Nephron progenitor cell (in vitro differentiated cells): ENCODE results near the gene INTS1.

Experiments
- DNase-seq: peaks from one replicate; pipeline ENCODE4 v3.0.0; 2021
- H3K27ac Mint-ChIP-seq: 2 replicates; pipeline ENCODE4 v1.8.0; 2021; ENCODE audit warnings: mild to moderate bottlenecking, moderate library complexity, mixed read lengths
- H3K27me3 Mint-ChIP-seq: 2 replicates; pipeline ENCODE4 v1.8.0; 2021; ENCODE audit warnings: mild to moderate bottlenecking, low read depth, mixed read lengths; ENCODE audit not compliant: poor library complexity
- H3K36me3 Mint-ChIP-seq: 2 replicates; pipeline ENCODE4 v1.8.0; 2021; ENCODE audit warnings: low read depth, mixed read lengths
- H3K4me1 Mint-ChIP-seq: 2 replicates; pipeline ENCODE4 v1.8.0; 2021; ENCODE audit warnings: mixed read lengths
- H3K4me3 Mint-ChIP-seq: 2 replicates; pipeline ENCODE4 v1.8.0; 2021; ENCODE audit warnings: mild to moderate bottlenecking, moderate library complexity, mixed read lengths
- H3K9me3 Mint-ChIP-seq: 2 replicates; pipeline ENCODE4 v1.8.0; 2021; ENCODE audit warnings: mild to moderate bottlenecking, moderate library complexity, mixed read lengths
- CTCF ChIP-seq: fragments of 200-600 bp; sonication (generic); IDR thresholded peaks from 2 replicates; pipeline ENCODE4 v1.5.0; 2021; ENCODE audit warnings: antibody characterized with exemption

INTS1 gene

GRCh38 chr7:1437155-1437880 lies 66.9 kb downstream of the INTS1 start:
- no peak for TF ChIP-seq CTCF
- no peak for DNase-seq
- H3K27ac Mint-ChIP-seq = no peak overlapping the region
- H3K36me3 Mint-ChIP-seq = no peaks in the 10 kb centered on the region
- no peak overlapping the region for H3K4me3 Mint-ChIP-seq
- peaks cover 3% of the 10 kb centered on the region for H3K4me1 Mint-ChIP-seq
- no peaks in the 10 kb centered on the region for H3K9me3 Mint-ChIP-seq
- H3K27me3 Mint-ChIP-seq = peaks cover 2% of the 10 kb centered on the region

DNA sequence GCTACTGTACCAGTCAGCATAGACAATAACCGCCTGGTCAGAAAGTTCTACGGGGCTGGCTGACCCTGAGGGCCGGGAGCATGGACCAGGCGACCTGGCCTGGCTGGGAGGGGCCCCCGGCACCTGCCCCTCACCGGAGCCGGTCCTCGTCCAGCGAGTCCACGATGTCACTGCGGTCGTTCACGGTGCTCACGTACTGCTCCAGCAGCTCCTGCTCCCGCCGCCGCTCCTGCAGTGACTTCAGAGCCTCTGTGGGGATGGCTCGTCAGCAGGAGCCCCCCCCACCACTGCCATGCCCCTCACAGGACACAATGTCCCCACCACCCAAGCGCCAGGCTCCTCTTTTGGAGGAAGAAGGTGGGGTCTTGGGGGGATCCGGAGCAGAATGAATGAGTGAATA lies 67.6 kb downstream of the INTS1 start:
- H3K4me1 Mint-ChIP-seq = peaks cover 4% of the 10 kb centered on the region
- no peaks in the 10 kb centered on the region for H3K36me3 Mint-ChIP-seq
- DNase-seq = no peak
- H3K9me3 Mint-ChIP-seq = no peaks in the 10 kb centered on the region
- H3K27me3 Mint-ChIP-seq = peaks cover 4% of the 10 kb centered on the region
- no peak overlapping the region for H3K4me3 Mint-ChIP-seq
- no peak for TF ChIP-seq CTCF
- H3K27ac Mint-ChIP-seq = no peak overlapping the region

DNA sequence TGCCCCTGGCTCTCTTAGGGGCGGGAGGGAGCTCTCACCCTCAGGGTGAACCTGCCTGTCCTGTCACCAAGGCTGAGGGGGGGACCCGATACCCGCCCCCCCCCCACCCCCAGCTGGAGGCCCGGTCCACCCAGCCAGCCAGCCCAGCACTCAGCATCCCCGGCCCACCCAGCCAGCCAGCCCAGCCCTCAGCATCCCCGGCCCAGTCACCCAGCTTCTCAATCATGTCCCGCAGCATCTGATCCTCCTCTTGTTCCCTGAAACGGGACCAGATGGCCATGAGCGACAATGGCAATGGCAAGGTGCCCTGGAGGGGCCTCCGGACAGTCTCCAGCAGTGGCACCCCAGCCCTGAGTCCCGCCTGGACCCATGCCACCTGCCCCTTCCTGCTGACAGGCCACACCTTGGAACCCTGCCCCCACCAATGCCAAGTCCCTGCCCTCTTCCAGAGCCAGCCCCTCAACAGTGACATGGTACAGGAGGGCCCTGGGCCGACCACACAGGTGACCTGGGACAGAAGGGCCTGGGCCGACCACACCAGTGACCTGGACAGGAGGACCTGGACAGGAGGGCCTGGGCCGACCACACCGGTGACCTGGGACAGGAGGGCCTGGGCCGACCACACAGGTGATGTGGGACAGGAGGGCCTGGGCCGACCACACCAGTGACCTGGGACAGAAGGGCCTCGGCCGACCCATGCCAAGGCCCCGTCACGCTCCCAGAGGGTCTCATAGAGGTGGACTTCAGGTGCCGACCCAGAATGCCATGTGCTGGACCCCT lies 69.1 kb downstream of the INTS1 start:
- Mint-ChIP-seq H3K36me3 (no peaks in the 10 kb centered on the region), H3K4me3 (no peak overlapping the region), H3K27ac (no peak overlapping the region), H3K9me3 (no peaks in the 10 kb centered on the region), H3K4me1 (peaks cover 4% of the 10 kb centered on the region), H3K27me3 (peaks cover 8% of the 10 kb centered on the region)
- no peak for DNase-seq
- no peak for TF ChIP-seq CTCF

DNA sequence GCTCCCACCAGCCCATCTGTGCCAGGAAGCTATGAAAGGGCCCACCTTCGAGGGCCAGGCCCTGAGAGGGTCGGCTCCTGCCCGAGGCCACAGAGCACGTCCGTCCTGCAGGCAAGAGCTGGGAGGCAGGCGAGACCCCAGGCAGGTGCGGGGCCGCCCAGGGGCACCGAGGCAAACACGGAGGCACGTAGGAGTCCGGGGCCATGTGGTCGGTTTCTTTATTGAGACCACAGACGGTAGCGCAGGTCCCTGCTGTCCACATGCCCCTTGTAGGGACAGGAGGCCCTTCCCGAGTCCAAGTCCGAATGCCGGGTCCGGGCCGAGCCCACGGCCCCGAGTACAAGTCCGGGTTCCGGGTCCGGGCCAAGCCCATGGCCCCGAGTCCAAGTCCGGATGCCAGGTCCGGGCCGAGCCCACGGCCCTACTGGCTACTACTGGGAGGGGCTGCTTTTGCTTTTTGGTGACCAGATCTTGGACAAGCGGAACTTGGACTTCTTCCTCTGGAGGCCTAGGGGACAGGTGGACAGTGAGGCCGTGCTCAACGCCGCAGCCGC lies 69.9 kb downstream of the INTS1 start:
- Mint-ChIP-seq H3K36me3 (no peaks in the 10 kb centered on the region), H3K27me3 (peaks cover 8% of the 10 kb centered on the region), H3K27ac (no peak overlapping the region), H3K9me3 (no peaks in the 10 kb centered on the region), H3K4me3 (no peak overlapping the region), H3K4me1 (peaks cover 4% of the 10 kb centered on the region)
- no peak for DNase-seq
- no peak for TF ChIP-seq CTCF

DNA sequence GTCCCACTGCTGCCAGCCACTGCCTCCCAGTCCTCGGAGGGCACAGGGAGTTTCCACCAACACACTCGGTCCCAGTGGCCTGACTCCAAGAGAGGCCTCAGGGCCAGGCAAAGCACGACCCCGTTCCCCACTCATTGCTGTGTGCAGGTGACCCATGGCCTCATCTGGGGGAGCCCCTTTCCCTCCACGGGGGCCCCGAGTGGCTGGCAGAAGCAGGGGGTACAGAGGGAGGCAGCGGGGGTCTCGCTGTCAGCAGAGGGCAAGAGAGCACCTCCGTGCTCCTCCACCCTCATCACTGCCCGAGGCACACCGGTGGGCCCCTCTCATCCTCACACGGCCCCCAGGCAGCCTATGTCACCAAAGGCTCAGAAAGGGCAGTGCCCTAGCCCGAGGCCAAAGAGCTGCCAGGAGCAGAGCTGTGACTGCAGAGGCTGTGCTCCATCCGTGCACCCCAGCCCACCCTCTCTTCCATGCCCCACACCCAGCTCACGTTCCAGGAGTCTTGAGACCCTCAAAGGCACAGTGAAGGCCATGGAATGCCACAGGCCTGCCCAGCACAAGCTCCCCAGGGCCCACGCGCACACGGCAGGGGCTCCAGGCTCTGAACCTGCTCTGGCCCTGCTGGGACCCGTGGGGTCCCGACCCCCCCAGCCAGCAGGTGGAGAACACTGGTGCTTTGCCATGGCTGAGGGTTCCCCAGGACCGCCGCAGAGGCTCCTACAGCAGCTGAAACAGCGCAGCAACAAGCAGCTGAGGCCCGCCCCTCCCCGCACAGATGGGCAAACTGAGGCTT lies 70.9 kb downstream of the INTS1 start:
- Mint-ChIP-seq H3K27ac (no peak overlapping the region), H3K27me3 (peaks cover 8% of the 10 kb centered on the region), H3K36me3 (no peaks in the 10 kb centered on the region), H3K4me3 (no peak overlapping the region), H3K9me3 (no peaks in the 10 kb centered on the region), H3K4me1 (peaks cover 9% of the 10 kb centered on the region)
- no peak for DNase-seq
- no peak for TF ChIP-seq CTCF
